Skin epidermis (tissue), 12 donors: ENCODE measurements around the gene PPP1R13L.
"Not testable (repeated sequence)": the region's sequence is repeated elsewhere in the genome, so short reads cannot be mapped to it uniquely, and the experiment has no call there.

Experiments used
- H3K27ac ChIP-seq, 21 experiments: fragments of 200-600 bp; sonication (generic) in 11 of 21; one replicate each; pipeline ENCODE4 v1.5.0; 2020; ENCODE audit warnings: mild to moderate bottlenecking in 3 of 21, inconsistent platforms in 2 of 21, moderate library complexity in 2 of 21
- H3K4me3 ChIP-seq, 7 experiments: fragments of 200-600 bp; sonication (generic) in 2 of 7; one replicate each; pipeline ENCODE4 v1.5.0; 2020; ENCODE audit warnings: inconsistent platforms in 2 of 7, mild to moderate bottlenecking in 2 of 7, moderate library complexity in 1 of 7

Gene PPP1R13L

GRCh38 chr19:45413497-45413896 lies 8.6 kb upstream of the PPP1R13L start:
- Histone ChIP-seq H3K27ac (peak overlapping the region in 1 of 21 experiments; percentile 17), H3K4me3 (no peak overlapping the region)

- H3K4me3 ChIP-seq, H3K27ac ChIP-seq: not testable (repeated sequence)
Observed at GRCh38 chr19:45410330-45410729, 5.5 kb upstream of the PPP1R13L start.

- Histone ChIP-seq H3K4me3 (no peak overlapping the region), H3K27ac (peak overlapping the region in 3 of 21 experiments; percentile 2 to 37 (median 10))
Observed at GRCh38 chr19:45409557-45409920, 4.7 kb upstream of the PPP1R13L start.

GRCh38 chr19:45408830-45409556 lies 4.1 kb upstream of the PPP1R13L start:
- peak overlapping the region in 5 of 21 experiments; percentile 2 to 37 (median 32) for H3K27ac ChIP-seq
- no peak overlapping the region for H3K4me3 ChIP-seq

GRCh38 chr19:45408121-45408520 lies 3.3 kb upstream of the PPP1R13L start:
- Histone ChIP-seq H3K4me3 (no peak overlapping the region), H3K27ac (peak overlapping the region in 3 of 21 experiments; percentile 20 to 35 (median 24))

GRCh38 chr19:45407585-45407984 lies 2.7 kb upstream of the PPP1R13L start:
- H3K27ac ChIP-seq = not testable (repeated sequence)
- H3K4me3 ChIP-seq = peak overlapping the region in 2 of 7 experiments; percentile 74 to 83

GRCh38 chr19:45407091-45407375 lies 2.2 kb upstream of the PPP1R13L start:
- peak overlapping the region; percentile 64 to 83 (median 74) for H3K4me3 ChIP-seq
- peak overlapping the region in 16 of 21 experiments; percentile 6 to 100 (median 98) for H3K27ac ChIP-seq

- Histone ChIP-seq H3K27ac (peak within 1 kb of the TSS; percentile 59 to 100 (median 97)), H3K4me3 (peak within 1 kb of the TSS; percentile 64 to 83 (median 74))
Observed at GRCh38 chr19:45406226-45407090, 1.6 kb upstream of the PPP1R13L start, which contains the start of gene POLR1G. Gene POLR1G (plus strand): TSS chr19:45406644. CDS start chr19:45406697, 53 bp downstream.

- peak overlapping the region; percentile 64 to 83 (median 74) for H3K4me3 ChIP-seq
- peak overlapping the region; percentile 59 to 100 (median 97) for H3K27ac ChIP-seq
Observed at GRCh38 chr19:45405435-45406225, 761 bp upstream of the PPP1R13L start.

GRCh38 chr19:45403781-45404556 lies 900 bp downstream of the PPP1R13L start:
- Histone ChIP-seq H3K27ac (peak overlapping the region; percentile 53 to 100 (median 97)), H3K4me3 (peak overlapping the region; percentile 64 to 83 (median 74))

- H3K4me3 ChIP-seq = peak overlapping the region; percentile 3 to 83 (median 72)
- peak overlapping the region in 20 of 21 experiments; percentile 64 to 100 (median 96) for H3K27ac ChIP-seq
Observed at GRCh38 chr19:45403272-45403671, 1.6 kb downstream of the PPP1R13L start.

- Histone ChIP-seq H3K27ac (peak overlapping the region in 20 of 21 experiments; percentile 64 to 100 (median 96)), H3K4me3 (peak overlapping the region; percentile 3 to 83 (median 72))
Observed at GRCh38 chr19:45402298-45403061, 2.4 kb downstream of the PPP1R13L start.

GRCh38 chr19:45401815-45402214 lies 3.1 kb downstream of the PPP1R13L start:
- H3K4me3 ChIP-seq = peak overlapping the region in 4 of 7 experiments; percentile 64 to 74 (median 70)
- H3K27ac ChIP-seq = peak overlapping the region in 20 of 21 experiments; percentile 64 to 100 (median 96)

GRCh38 chr19:45400192-45400591 lies 4.7 kb downstream of the PPP1R13L start:
- Histone ChIP-seq H3K27ac (peak overlapping the region in 10 of 21 experiments; percentile 25 to 71 (median 50)), H3K4me3 (no peak overlapping the region)

- Histone ChIP-seq H3K4me3 (no peak overlapping the region), H3K27ac (no peak overlapping the region)
Observed at GRCh38 chr19:45395821-45396617, 8.8 kb downstream of the PPP1R13L start.

GRCh38 chr19:45391871-45392665 lies 12.8 kb downstream of the PPP1R13L start:
- H3K27ac ChIP-seq = no peak overlapping the region
- H3K4me3 ChIP-seq = no peak overlapping the region

- Histone ChIP-seq H3K4me3 (no peak overlapping the region), H3K27ac (no peak overlapping the region)
Observed at GRCh38 chr19:45391346-45391745, 13.5 kb downstream of the PPP1R13L start.
